ENCODE results near the gene ZNF511. TPM values are rescaled to one million over a fixed set of nuclear protein-coding genes. Genes with fewer than 3 reads are reported as not detected.
"Not testable (repeated sequence)": the region's sequence is repeated elsewhere in the genome, so short reads cannot be mapped to it uniquely, and the experiment has no call there.

The ZNF511 gene
- total RNA-seq, 1 donor from 2014 or later = 20.1 TPM

DNA sequence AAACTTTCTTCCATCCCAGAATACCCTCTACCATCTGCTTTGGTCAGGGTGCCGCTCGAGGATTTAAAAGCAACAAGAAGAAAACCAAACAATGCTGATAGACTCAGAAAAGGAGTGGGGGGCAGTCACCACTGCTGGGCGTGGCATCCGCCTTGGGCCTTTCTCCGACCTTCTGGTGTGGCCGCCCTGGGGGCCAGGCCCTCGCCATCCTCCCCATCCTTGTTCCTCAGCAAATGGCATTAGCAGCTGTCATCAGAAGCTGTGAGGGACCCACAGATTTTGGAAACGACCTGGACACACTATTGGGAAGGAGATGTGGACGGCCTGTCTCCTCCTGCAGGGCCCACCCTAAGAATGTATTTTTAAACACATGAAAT is 4.0 kb downstream of the ZNF511 start:
- no peak for DNase-seq (ENCODE audit: extremely low read depth, low read depth, low spot score)

DNA sequence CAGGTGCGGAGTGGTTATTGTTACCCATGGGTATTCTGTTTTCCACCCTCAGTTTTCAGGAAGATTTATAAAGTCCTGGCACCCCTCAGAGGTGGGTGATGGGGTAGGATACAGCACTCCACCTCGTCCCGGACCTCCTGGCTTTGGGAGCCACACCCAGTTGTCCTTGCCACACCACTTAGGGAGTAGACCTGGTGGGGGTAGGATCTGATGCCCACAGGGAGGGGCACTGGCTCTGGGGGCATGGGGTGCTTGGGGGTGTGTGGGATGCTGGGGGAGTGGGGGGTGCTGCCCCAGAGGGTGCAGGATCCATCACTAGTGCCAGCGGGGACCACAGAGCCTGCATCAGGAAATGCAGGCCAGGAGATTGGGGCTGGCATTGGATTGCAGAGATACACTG is 4.5 kb downstream of the ZNF511 start:
- DNase-seq (ENCODE audit: extremely low read depth, low read depth, low spot score) = no peak

DNA sequence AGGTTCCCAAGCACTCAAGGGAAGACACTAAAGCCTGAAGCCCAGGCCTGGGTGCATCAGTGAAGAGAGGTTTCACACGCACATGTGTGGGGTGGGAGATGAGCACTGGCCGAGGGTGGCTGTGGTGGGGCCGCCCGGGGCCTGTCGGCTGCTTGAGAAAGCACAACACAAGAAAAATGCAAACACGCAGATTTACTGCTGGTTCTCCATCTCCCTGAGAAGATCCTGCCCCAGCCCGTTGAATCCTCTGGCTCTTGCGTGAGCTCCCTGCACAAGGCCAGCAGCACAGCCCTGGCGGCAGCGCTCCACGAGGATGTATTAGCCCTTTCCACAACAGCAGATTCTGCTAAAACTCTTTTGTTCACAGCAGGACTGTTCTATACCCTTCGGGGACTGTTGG is 6.2 kb downstream of the ZNF511 start:
- no peak for DNase-seq (ENCODE audit: extremely low read depth, low read depth, low spot score)

DNA sequence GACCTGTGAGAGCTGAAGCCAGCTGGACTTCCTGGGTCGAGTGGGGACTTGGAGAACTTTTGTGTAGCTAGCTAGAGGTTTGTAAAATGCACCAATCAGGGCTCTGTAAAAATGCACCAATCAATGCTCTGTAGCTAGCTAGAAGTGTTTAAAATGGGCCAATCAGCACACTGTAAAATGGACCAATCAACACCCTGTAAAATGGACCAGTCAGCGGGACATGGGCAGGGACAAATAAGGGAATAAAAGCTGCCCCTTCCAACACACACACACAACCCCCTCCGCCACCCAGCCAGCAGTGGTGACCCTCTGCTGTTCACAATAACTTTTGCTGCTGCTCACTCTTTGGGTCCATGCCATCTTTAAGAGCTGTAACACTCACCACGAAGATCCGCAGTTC is 7.1 kb downstream of the ZNF511 start:
- no peak for DNase-seq (ENCODE audit: extremely low read depth, low read depth, low spot score)

DNA sequence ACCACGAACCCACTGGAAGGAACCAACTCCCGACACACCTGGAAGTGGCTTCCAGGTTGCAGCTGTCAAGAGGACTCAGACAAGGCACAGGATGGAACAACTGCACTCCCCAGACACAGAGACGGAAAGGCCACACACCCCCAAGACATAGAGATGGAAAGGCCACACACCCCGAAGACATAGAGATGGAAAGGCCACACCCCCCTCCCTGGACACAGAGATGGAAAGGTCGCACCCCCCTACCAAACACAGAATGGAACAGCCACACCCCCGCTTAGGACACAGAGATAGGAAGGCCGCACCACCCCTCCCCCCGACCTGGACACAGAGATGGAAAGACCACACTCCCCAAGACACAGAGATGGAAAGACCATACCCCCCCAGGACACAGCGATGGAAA is 7.6 kb downstream of the ZNF511 start:
- DNase-seq (ENCODE audit: extremely low read depth, low read depth, low spot score) = no peak

DNA sequence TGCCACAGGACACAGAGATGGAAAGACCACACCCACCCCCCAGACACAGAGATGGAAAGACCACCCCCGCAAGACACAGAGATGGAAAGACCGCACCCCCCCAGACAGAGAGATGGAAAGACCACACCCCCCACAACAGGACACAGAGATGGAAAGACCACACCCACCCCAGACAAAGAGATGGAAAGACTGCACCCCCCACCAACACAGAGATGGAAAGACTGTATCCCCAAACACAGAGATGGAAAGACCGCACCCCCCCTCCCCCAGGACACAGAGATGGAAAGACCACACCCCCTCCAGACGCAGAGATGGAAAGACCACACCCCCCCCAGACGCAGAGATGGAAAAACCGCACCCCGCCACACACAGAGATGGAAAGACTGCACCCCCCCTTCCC is 8.0 kb downstream of the ZNF511 start:
- DNase-seq (ENCODE audit: extremely low read depth, low read depth, low spot score) = no peak

DNA sequence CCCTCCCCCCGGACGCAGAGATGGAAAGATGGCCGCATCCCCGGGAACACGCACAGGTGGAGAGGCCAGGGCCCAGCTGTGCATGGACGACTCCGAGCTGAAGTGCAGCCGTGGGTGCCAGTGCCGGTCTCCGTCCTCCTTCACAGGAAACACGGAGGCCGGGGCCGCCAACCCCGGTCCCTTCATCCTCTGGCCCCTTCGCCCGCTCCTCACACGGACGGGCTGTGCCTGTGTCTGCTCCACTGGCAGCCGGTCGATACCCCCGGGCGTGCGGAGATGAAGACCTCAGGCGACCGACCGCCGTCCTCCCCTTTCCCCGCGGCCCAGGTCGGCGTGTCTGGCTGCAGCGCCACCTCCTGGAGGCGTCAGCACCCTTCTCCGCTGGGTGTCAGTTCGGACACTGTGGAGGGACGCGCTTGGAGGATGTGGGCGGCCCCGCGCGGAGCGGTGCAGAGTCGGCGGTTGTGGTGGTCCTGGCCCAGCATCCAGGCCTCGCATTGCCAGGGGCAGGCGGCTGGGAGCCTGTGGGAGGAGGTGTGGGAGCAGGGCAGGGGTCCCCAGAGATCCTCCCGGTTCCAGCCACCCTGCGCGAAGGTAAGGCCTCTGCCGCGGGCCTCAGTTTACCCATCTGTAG is 9.9 kb downstream of the ZNF511 start:
- DNase-seq (ENCODE audit: extremely low read depth, low read depth, low spot score) = no peak

DNA sequence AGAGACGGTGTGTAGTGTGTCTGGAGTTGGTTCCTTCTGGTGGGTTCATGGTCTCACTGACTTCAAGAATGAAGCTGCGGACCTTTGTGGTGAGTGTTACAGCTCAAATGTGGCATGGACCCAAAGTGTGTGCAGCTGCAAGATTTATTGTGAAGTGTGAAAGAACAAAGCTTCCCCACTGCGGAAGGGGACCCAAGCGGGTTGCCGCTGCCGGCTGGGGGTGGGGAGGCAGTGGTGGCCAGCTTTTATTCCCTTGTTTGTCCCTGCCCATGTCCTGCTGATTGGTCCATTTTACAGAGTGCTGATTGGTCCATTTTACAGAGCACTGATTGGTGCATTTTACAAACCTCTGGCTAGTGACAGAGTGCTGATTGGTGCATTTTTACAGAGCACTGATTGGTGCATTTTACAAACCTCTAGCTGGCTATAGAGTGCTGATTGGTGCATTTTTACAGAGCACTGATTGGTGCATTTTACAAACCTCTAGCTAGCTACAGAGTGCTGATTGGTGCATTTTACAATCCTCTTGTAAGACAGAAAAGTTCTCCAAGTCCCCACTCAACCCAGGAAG is 12.2 kb downstream of the ZNF511 start:
- not testable (repeated sequence) for DNase-seq (ENCODE audit: extremely low read depth, low read depth, low spot score)

DNA sequence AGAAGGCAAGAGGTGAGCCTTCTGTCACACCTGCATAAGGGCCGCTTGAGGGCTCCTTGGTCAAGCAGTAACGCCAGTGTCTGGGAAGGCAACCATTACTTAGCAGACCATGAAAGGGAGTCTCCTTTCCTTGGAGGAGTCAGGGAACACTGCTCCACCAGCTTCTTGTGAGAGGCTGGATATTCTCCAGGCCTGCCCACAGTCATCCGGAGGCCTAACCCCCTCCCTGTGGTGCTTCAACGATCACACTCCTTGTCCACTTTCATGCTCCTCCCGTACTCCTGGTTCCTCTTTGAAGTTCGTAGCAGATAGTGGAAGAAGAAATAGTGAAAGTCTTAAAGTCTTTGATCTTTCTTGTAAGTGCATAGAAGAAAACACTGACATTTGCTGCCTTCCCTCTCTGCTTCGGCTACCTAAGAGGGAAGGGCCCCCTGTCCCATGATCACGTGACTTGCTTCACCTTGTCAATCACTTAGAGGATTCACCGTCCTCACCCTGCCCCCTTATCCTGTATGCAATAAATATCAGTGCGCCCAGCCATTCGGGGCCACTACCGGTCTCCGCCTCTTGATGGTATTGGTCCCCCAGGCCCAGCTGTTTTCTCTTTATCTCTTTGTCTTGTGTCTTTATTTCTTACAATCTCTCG is 13.5 kb downstream of the ZNF511 start:
- DNase-seq (ENCODE audit: extremely low read depth, low read depth, low spot score) = not testable (repeated sequence)

DNA sequence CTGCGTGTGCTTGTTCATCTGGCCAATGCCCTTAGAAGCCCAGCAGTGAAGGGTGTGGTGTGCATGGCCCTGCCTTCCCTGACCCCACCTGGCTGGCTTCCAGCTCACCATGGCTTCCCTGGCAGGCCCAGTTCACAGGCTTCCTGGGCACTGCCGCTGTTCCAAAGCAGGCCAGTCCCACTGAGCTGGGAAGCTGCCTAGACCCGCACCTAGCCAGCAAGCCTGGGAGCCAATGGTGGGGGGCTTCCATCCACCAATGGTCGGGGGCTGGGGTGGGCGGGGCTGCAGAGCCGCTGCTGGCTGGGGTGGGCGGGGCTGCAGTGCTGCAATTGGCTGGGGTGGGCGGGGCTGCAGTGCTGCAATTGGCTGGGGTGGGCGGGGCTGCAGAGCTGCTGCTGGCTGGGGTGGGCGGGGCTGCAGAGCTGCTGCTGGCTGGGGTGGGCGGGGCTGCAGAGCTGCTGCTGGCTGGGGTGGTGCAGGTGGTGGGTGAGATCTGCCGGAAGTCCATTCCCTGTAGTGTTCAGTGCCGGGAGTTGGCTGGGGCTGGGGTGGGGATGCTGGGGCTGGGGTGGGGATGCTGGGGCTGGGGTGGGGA is 15.6 kb downstream of the ZNF511 start:
- DNase-seq (ENCODE audit: extremely low read depth, low read depth, low spot score) = no peak

DNA sequence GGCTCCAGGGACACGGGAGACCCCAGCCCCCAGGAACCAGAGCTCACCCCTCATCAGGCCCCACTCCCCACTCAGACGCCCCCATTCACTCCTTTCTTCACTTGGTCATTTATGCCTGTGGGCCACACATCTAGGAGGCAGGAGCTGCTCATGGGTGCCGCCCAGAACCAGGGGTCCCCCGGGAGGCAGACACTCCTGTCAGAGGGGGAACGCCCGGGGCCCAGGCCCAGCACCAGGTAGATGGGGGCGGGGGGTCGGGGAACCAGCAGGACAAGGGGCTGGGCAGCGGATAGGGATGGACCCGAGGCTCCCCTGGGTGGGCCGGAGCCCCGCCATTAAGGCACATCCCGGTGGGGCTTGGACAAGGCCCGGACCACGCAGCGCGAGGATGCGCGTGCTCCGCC is 16.1 kb downstream of the ZNF511 start:
- no peak for DNase-seq (ENCODE audit: extremely low read depth, low read depth, low spot score)

DNA sequence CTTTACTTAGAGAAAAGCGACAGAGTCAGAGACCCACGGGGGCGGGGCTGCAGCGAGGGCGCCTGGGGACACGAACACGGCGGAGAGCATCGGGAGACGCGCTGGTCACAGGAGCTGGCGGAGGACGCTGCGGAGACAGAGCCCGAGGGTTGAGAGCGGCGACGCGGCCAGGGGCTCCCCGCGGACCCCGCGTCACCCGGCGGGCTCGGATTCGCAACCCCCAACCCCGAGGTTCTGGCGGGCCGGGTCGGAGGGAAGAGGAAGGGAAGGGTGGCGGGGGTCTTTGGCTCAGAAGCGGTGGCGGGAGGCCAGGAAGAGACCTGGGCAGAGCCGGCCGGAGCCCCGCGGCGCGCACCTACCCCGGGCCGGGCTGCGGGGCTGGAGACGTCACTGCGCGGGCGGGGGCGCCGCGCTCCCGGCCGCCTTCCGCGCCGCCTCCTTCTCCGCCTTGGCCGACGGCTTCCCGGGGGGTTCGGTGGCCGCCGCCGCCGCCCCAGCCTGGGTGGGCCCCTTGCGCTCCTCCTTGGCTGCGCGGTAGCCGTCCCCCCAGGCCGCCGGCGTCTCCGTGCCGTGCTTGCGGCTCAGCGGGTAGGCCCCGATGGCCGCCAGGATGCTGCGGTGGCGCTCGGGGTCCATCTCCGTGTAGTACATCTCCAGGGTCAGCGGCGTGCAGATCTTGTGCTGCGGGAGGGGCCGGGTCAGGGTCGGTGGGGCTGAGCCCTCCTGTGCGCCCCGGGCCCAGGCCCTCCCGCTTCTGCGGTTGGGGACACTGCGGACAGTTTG is 16.9 kb downstream of the ZNF511 start:
- no peak for DNase-seq (ENCODE audit: extremely low read depth, low read depth, low spot score)

DNA sequence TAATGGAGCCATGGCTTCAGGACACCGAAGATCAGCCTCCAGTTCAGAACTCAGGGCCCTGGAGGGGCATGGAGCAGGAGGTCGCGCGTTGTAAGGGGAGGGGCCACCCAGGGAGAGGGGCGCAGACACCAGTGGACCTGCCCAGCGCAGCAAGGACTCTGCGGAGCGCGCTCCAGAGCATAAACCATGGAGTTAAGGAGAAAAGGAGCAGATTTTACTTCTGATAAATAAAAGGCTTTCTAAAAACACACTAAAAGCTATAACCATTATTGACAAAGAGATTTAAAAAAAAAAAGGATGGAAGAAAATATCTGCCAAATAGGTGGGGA is 17.5 kb downstream of the ZNF511 start:
- DNase-seq (ENCODE audit: extremely low read depth, low read depth, low spot score) = no peak

DNA sequence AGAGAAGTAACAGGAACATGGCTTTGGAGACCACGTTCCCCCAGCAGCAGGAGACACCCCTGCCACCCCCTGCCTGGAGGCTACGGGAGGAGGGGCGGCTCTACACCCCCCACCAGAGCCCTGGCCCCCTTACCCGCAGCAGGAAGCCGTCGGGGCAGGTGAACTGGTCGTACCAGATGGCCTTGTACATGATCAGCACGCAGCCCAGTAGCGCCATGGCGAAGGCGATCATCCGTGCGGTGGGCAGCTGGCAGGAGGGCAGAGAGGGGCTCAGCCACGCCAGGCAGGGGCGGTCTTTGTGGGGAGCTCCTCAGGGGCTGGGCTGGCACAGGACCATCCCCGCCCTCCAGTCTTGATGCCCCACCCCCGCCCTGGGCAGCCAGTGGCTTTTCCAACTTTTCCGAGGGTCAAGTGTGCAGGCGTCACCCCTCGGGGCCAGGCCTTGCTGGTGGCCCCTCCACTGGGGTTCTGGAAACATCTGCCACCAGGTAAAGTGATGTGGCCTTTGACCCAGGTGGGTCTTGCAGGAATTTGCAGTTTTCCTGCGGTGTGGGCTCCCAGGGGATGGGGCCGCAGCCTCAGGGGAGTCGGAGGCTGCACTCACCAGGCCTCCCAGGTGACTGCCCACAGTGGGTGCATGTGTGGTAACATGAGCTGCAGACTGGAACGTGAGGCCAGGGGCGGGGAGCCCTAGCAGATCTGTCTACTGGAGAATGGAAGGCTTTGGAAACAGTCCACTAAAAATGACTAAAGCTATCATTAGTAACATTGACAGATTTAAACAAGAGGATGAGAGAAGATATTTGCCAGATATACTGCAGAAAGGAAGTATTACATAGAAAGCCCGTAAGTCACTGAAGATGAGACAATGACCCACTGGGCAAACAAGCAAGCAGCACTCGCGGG is 18.3 kb downstream of the ZNF511 start:
- no peak for DNase-seq (ENCODE audit: extremely low read depth, low read depth, low spot score)

DNA sequence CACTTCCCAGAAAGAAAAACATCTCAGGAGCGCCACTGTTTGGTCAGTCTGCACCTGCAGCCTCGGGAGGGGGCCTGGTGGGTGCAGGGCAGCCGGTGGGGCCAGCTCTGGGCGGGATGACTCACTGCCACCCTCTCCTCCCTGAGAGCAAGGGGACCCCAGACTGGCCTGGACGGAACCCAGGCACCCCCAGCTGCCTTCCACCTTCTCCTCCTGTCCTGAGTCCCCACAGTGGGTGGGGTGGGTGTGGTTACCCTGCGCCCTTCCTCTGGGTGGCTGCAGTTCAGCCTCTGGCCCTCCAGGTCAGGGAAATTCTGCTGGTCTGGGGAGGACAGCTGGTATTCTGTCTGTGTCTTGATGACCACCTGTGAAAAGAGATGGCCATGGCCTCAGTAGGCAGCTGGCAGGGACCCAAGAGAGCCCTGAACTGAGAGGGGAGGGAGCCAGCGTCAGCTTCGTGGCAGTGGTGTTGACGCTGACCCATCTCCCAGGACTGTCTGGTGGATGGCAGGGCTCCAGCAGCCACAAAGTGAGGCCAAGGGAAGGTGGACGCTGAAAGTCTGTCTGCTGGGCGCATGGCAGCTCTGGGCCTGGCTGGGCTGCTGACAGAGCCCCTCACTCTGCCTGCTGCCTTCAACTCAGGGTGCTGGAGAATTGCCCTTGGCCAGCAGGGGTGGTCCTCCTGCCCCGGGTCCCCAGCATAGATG is 19.1 kb downstream of the ZNF511 start:
- no peak for DNase-seq (ENCODE audit: extremely low read depth, low read depth, low spot score)

DNA sequence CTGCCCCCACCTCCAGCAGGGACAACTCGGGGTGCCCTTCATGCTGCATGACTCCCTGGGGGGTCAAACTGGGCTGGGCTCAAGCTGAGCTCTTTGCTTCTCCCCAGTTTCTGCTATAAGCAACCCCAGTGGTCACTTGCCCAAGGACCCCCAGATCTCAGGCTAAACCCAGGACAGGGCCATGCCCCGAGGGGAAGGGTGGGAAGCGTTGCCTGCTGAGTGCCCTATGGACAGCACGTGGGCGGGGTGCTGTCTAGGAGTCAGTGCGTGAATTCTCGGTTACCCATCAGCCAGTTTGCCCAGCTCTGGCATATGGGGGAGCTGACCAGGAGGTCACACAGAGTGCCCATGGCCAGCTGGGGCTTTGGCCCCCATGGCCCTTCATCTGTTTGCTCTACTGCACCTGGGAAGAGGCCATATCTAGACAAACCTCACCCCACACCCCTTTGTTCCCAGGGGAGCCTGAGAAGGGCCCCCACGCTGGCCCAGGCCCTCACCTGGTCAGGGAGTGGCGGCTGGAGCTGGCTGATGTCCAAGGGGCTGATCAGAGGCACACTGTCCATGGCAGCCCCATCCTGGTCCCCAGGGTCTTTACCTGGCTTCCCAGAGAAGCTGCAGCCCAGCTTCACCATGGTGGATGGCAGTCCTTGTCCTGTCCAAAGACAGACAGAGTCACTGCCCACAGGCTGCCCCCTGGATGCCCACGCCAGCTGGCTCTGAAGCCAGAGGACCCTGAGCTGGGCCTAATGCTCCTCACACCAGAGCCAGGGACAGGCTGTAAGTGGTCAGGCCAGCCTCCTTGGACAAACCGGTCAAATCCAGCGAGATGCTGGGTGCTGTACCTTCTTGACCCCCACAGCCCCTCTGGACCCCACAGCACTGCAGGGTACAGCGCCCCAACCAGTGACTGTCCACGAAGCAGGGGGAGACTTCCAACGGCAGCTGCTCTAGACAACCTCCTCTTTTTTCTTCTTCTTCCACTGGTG is 19.9 kb downstream of the ZNF511 start:
- no peak for DNase-seq (ENCODE audit: extremely low read depth, low read depth, low spot score)

DNA sequence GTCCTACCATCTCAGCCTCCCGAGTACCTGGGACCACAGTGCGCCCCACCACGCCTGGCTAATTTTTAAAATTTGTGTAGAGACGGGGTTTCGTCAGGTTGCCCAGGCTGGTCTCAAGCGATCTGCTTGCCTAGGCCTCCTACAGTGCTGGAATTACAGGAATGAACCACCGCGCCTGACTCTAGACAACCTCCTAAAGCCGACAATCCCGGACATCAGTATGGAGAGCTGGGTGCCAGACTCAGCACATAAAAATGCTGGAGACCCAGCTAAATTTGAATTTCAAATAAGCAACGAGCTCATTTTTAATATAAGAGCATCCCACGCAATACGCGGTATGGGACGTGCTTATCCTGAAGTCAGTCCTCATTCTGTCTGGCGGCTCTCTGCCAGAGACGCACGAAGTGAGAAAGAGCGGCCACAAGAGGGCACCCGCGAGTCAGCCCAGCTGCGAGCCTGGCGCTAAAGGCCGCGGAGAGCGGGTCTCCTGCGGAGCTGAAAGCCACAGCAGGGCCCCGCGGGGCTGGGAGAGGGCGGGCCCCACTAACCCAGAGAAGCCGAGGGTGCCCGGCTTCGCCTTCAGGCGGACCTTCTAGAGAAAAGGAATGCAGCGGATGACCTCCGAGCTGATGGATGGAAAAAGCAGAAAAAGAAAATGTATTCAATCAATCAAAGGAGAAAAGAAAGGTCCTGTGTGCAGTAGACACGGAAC is 20.9 kb downstream of the ZNF511 start:
- peak; percentile 45 for DNase-seq (ENCODE audit: extremely low read depth, low read depth, low spot score)

All from glomerular endothelial cell (primary cell).